Liver (tissue), 9 donors: ENCODE measurements around the gene HSD17B13. TPM values are rescaled to one million over a fixed set of nuclear protein-coding genes. Genes with fewer than 3 reads are reported as not detected.

Experiments
- DNase-seq: peaks from one replicate; pipeline ENCODE4 v3.0.0-alpha.2; 2017; ENCODE audit warnings: low spot score
- H3K27ac ChIP-seq, 2 donors: one replicate each; pipeline ENCODE4 v1.7.0; 2013; ENCODE audit warnings: inconsistent platforms in 2 of 2, low read length in 2 of 2, control low read depth in 1 of 2, low read depth in 1 of 2, mild to moderate bottlenecking in 1 of 2
- H3K27me3 ChIP-seq, 4 donors: one replicate each; pipeline versions ENCODE4 v1.6.1 to v1.7.0; 2013; ENCODE audit warnings: low read length in 3 of 4, inconsistent platforms in 1 of 4, mild to moderate bottlenecking in 1 of 4, moderate library complexity in 1 of 4; ENCODE audit not compliant: control insufficient read depth in 4 of 4, insufficient read depth in 4 of 4
- H3K36me3 ChIP-seq, 4 donors: one replicate each; pipeline versions ENCODE4 v1.6.1 to v1.7.0; 2013; ENCODE audit warnings: low read length in 3 of 4, mild to moderate bottlenecking in 3 of 4, low read depth in 1 of 4, moderate library complexity in 1 of 4; ENCODE audit not compliant: control insufficient read depth in 4 of 4, insufficient read depth in 3 of 4
- H3K4me1 ChIP-seq, 4 donors: one replicate each; pipeline versions ENCODE4 v1.6.1 to v1.7.0; 2013; ENCODE audit warnings: low read length in 3 of 4, mild to moderate bottlenecking in 3 of 4, moderate library complexity in 1 of 4; ENCODE audit not compliant: control insufficient read depth in 4 of 4, insufficient read depth in 4 of 4
- H3K4me3 ChIP-seq, 3 donors: one replicate each; pipeline versions ENCODE4 v1.6.1 to v1.7.0; 2013; ENCODE audit warnings: low read length in 3 of 3, control low read depth in 1 of 3, low read depth in 1 of 3, mild to moderate bottlenecking in 1 of 3
- H3K9ac ChIP-seq, 2 donors: one replicate each; pipeline ENCODE4 v1.7.0; 2013; ENCODE audit warnings: low read length in 2 of 2, mild to moderate bottlenecking in 2 of 2, moderate library complexity in 2 of 2, control low read depth in 1 of 2, low read depth in 1 of 2
- H3K9me3 ChIP-seq, 4 donors: one replicate each; pipeline versions ENCODE4 v1.6.1 to v1.7.0; 2013; ENCODE audit warnings: low read length in 3 of 4; ENCODE audit not compliant: control insufficient read depth in 4 of 4
- EGR1 ChIP-seq, 2 donors: IDR thresholded peaks; 2 replicates each; pipeline ENCODE4 v1.6.1; 2016 to 2018; ENCODE audit warnings: antibody characterized with exemption in 2 of 2, low read depth in 2 of 2
- FOXA1 ChIP-seq: IDR thresholded peaks from 2 replicates; pipeline ENCODE4 v1.6.1; 2016; ENCODE audit warnings: antibody characterized with exemption
- FOXA2 ChIP-seq: IDR thresholded peaks from 2 replicates; pipeline ENCODE4 v1.6.1; 2016; ENCODE audit warnings: antibody characterized with exemption
- GABPA ChIP-seq, 2 donors: IDR thresholded peaks in 1 of 2; conservative IDR thresholded peaks in 1 of 2; 2 replicates each; pipeline ENCODE4 v1.6.1; 2016; ENCODE audit warnings: antibody characterized with exemption in 2 of 2, mild to moderate bottlenecking in 1 of 2, moderate library complexity in 1 of 2
- HNF4A ChIP-seq, 2 donors: conservative IDR thresholded peaks; 2 replicates each; pipeline ENCODE4 v1.6.1; 2016; ENCODE audit warnings: antibody characterized with exemption in 2 of 2, mild to moderate bottlenecking in 2 of 2
- HNF4G ChIP-seq: IDR thresholded peaks from 2 replicates; pipeline ENCODE4 v1.6.1; 2016; ENCODE audit warnings: antibody characterized with exemption
- JUND ChIP-seq, 2 donors: IDR thresholded peaks; 2 replicates each; pipeline ENCODE4 v1.6.1; 2016; ENCODE audit warnings: antibody characterized with exemption in 2 of 2
- MAX ChIP-seq: IDR thresholded peaks from 2 replicates; pipeline ENCODE4 v1.6.1; 2016; ENCODE audit warnings: antibody characterized with exemption
- NR2F2 ChIP-seq: IDR thresholded peaks from 2 replicates; pipeline ENCODE4 v1.6.1; 2016; ENCODE audit warnings: antibody characterized with exemption
- RAD21 ChIP-seq, 2 donors: IDR thresholded peaks; 2 replicates each; pipeline ENCODE4 v1.6.1; 2016; ENCODE audit warnings: antibody characterized with exemption in 2 of 2, mild to moderate bottlenecking in 2 of 2
- RXRA ChIP-seq, 2 donors: IDR thresholded peaks; 2 replicates each; pipeline ENCODE4 v1.6.1; 2017 to 2018; ENCODE audit warnings: antibody characterized with exemption in 2 of 2, mild to moderate bottlenecking in 1 of 2
- SP1 ChIP-seq: IDR thresholded peaks from 2 replicates; pipeline ENCODE4 v1.6.1; 2018; ENCODE audit warnings: antibody characterized with exemption, mild to moderate bottlenecking
- TAF1 ChIP-seq: conservative IDR thresholded peaks from 2 replicates; pipeline ENCODE4 v1.6.1; 2016; ENCODE audit warnings: antibody characterized with exemption, mild to moderate bottlenecking
- YY1 ChIP-seq: IDR thresholded peaks from 2 replicates; pipeline ENCODE4 v1.6.1; 2016; ENCODE audit warnings: antibody characterized with exemption, mild to moderate bottlenecking
- WGBS: extraction: QIAGEN DNeasy Blood & Tissue Kit; methylation state at CpG from one replicate; pipeline ENCODE4 v1.1.7; 2013; 5-methylcytosine and 5-hydroxymethylcytosine counted together
- polyA plus RNA-seq, 2 donors: library from polyadenylated mRNA; stranded (reverse) in 1 of 2; unstranded in 1 of 2; fragments of 200-250 nt in 1 of 2; fragments of >200 nt in 1 of 2; fragmentation: Nextera tagmentation in 1 of 2; extraction: Ambion mirVana in 1 of 2; gene quantifications; one replicate each; pipeline versions ENCODE4 v1.2.1 to v1.2.3, GENCODE V29; 2013 to 2015
- total RNA-seq, 2 donors: library from RNA; depleted of rRNA; stranded (reverse); fragments of >200 nt; gene quantifications; one replicate each; pipeline ENCODE4 v1.2.3, GENCODE V29; 2014
- TF ChIP-seq, protein P1 (sequence below): IDR thresholded peaks from 2 replicates; pipeline ENCODE4 v1.6.1; 2016; ENCODE audit warnings: antibody characterized with exemption
- TF ChIP-seq, protein P2 (sequence below): IDR thresholded peaks from 2 replicates; pipeline ENCODE4 v1.6.1; 2016; ENCODE audit warnings: antibody characterized with exemption, mild to moderate bottlenecking
- TF ChIP-seq, protein P3 (sequence below): fragments of 150-350 bp; IDR thresholded peaks from 2 replicates; pipeline ENCODE4 v1.5.1; 2017; ENCODE audit warnings: improper control_type of control experiment, low read depth, low read length; ENCODE audit not compliant: missing input control
- TF ChIP-seq, protein P4 (sequence below): IDR thresholded peaks from 2 replicates; pipeline ENCODE4 v1.6.1; 2016; ENCODE audit warnings: antibody characterized with exemption
- donor health status: healthy.
- donor health status: healthy.
- donor health status: healthy.
- donor health status: healthy.
- donor health status: healthy.

Gene HSD17B13
- total and polyA plus RNA-seq, 4 donors = 0.09 to 61.7 (median 22.8) TPM

- no peak overlapping the region for H3K4me3 ChIP-seq
- WGBS = 72% methylated on average over 3 of the region's 3 CpGs
Measured at GRCh38 chr4:87326460-87326859, 3.8 kb upstream of the HSD17B13 start.

More at GRCh38 chr4:87326460-87326859, 3.8 kb upstream of the HSD17B13 start:
- Histone ChIP-seq H3K9ac (no peak overlapping the region), H3K36me3 (no peaks in the 10 kb centered on the region), H3K27ac (no peak overlapping the region), H3K4me1 (peaks cover 0 to 2% (median under 1%) of the 10 kb centered on the region in 4 donors), H3K9me3 (no peaks in the 10 kb centered on the region), H3K27me3 (no peaks in the 10 kb centered on the region)
- DNase-seq = no peak
- TF ChIP-seq JUND (IDR thresholded peaks at IDR 0.05) (no peak), NR2F2 (no peak), EGR1 (IDR thresholded peaks at IDR 0.05; ENCODE audit: low read depth in 2 of 2) (no peak), FOXA2 (no peak), RXRA (IDR thresholded peaks at IDR 0.05) (no peak), MAX (no peak), SP1 (no peak), RAD21 (IDR thresholded peaks at IDR 0.05) (no peak), FOXA1 (no peak), GABPA (IDR thresholded peaks at IDR 0.05 in 1 of 2, conservative IDR thresholded peaks at IDR 0.05 in 1 of 2) (no peak), YY1 (no peak), HNF4A (conservative IDR thresholded peaks at IDR 0.05) (no peak), TAF1 (no peak), HNF4G (no peak)
- TF ChIP-seq, protein P1, sequence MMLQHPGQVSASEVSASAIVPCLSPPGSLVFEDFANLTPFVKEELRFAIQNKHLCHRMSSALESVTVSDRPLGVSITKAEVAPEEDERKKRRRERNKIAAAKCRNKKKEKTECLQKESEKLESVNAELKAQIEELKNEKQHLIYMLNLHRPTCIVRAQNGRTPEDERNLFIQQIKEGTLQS = no peak
- TF ChIP-seq, protein P2, sequence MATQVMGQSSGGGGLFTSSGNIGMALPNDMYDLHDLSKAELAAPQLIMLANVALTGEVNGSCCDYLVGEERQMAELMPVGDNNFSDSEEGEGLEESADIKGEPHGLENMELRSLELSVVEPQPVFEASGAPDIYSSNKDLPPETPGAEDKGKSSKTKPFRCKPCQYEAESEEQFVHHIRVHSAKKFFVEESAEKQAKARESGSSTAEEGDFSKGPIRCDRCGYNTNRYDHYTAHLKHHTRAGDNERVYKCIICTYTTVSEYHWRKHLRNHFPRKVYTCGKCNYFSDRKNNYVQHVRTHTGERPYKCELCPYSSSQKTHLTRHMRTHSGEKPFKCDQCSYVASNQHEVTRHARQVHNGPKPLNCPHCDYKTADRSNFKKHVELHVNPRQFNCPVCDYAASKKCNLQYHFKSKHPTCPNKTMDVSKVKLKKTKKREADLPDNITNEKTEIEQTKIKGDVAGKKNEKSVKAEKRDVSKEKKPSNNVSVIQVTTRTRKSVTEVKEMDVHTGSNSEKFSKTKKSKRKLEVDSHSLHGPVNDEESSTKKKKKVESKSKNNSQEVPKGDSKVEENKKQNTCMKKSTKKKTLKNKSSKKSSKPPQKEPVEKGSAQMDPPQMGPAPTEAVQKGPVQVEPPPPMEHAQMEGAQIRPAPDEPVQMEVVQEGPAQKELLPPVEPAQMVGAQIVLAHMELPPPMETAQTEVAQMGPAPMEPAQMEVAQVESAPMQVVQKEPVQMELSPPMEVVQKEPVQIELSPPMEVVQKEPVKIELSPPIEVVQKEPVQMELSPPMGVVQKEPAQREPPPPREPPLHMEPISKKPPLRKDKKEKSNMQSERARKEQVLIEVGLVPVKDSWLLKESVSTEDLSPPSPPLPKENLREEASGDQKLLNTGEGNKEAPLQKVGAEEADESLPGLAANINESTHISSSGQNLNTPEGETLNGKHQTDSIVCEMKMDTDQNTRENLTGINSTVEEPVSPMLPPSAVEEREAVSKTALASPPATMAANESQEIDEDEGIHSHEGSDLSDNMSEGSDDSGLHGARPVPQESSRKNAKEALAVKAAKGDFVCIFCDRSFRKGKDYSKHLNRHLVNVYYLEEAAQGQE = no peak
- TF ChIP-seq, protein P3, sequence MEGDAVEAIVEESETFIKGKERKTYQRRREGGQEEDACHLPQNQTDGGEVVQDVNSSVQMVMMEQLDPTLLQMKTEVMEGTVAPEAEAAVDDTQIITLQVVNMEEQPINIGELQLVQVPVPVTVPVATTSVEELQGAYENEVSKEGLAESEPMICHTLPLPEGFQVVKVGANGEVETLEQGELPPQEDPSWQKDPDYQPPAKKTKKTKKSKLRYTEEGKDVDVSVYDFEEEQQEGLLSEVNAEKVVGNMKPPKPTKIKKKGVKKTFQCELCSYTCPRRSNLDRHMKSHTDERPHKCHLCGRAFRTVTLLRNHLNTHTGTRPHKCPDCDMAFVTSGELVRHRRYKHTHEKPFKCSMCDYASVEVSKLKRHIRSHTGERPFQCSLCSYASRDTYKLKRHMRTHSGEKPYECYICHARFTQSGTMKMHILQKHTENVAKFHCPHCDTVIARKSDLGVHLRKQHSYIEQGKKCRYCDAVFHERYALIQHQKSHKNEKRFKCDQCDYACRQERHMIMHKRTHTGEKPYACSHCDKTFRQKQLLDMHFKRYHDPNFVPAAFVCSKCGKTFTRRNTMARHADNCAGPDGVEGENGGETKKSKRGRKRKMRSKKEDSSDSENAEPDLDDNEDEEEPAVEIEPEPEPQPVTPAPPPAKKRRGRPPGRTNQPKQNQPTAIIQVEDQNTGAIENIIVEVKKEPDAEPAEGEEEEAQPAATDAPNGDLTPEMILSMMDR = no peak
- TF ChIP-seq, protein P4, sequence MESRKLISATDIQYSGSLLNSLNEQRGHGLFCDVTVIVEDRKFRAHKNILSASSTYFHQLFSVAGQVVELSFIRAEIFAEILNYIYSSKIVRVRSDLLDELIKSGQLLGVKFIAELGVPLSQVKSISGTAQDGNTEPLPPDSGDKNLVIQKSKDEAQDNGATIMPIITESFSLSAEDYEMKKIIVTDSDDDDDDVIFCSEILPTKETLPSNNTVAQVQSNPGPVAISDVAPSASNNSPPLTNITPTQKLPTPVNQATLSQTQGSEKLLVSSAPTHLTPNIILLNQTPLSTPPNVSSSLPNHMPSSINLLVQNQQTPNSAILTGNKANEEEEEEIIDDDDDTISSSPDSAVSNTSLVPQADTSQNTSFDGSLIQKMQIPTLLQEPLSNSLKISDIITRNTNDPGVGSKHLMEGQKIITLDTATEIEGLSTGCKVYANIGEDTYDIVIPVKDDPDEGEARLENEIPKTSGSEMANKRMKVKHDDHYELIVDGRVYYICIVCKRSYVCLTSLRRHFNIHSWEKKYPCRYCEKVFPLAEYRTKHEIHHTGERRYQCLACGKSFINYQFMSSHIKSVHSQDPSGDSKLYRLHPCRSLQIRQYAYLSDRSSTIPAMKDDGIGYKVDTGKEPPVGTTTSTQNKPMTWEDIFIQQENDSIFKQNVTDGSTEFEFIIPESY = no peak
